ENCODE measurements around the gene SNX14.
"Not testable (repeated sequence)": the region's sequence is repeated elsewhere in the genome, so short reads cannot be mapped to it uniquely, and the experiment has no call there.

SNX14 gene

GRCh38 chr6:85585741-85586140, 7.9 kb downstream of the SNX14 start:
- no peak for DNase-seq

- not testable (repeated sequence) for DNase-seq
Observed at GRCh38 chr6:85582832-85583231, 10.8 kb downstream of the SNX14 start.

- no peak for DNase-seq
Observed at GRCh38 chr6:85581572-85581971, 12.1 kb downstream of the SNX14 start.

GRCh38 chr6:85580878-85581267, 12.8 kb downstream of the SNX14 start:
- DNase-seq, result no peak

- DNase-seq, result no peak
Observed at GRCh38 chr6:85580118-85580877, 13.4 kb downstream of the SNX14 start.

- DNase-seq, result no peak
Observed at GRCh38 chr6:85579581-85579980, 14.1 kb downstream of the SNX14 start.

GRCh38 chr6:85576476-85576875, 17.2 kb downstream of the SNX14 start:
- DNase-seq, result no peak

- no peak for DNase-seq
Observed at GRCh38 chr6:85574932-85575598, 18.6 kb downstream of the SNX14 start.

- no peak for DNase-seq
Observed at GRCh38 chr6:85569323-85569722, 24.3 kb downstream of the SNX14 start.

GRCh38 chr6:85568411-85568810, 25.2 kb downstream of the SNX14 start:
- DNase-seq, result no peak

- no peak for DNase-seq
Observed at GRCh38 chr6:85565736-85566135, 27.9 kb downstream of the SNX14 start.

GRCh38 chr6:85564223-85564622, 29.4 kb downstream of the SNX14 start:
- DNase-seq, result not testable (repeated sequence)

- DNase-seq, result no peak
Observed at GRCh38 chr6:85561750-85562357, 31.8 kb downstream of the SNX14 start.

GRCh38 chr6:85556992-85557668, 36.5 kb downstream of the SNX14 start:
- DNase-seq, result no peak

GRCh38 chr6:85552652-85553051, 41.0 kb downstream of the SNX14 start:
- DNase-seq, result no peak

GRCh38 chr6:85551264-85551663, 42.4 kb downstream of the SNX14 start:
- DNase-seq, result no peak

GRCh38 chr6:85547719-85548118, 45.9 kb downstream of the SNX14 start:
- DNase-seq, result no peak

- DNase-seq, result no peak
Observed at GRCh38 chr6:85544776-85545175, 48.9 kb downstream of the SNX14 start.

- no peak for DNase-seq
Observed at GRCh38 chr6:85537055-85537494, 56.6 kb downstream of the SNX14 start.

GRCh38 chr6:85524281-85524680, 69.4 kb downstream of the SNX14 start:
- not testable (repeated sequence) for DNase-seq

GRCh38 chr6:85516168-85516567, 77.5 kb downstream of the SNX14 start:
- DNase-seq, result no peak

- no peak for DNase-seq
Observed at GRCh38 chr6:85506441-85507093, 87.1 kb downstream of the SNX14 start.
